Measurements from ENCODE around the gene NOL4L.

- peak in 2 of 3 donors; percentile 22 to 25 for TF ChIP-seq POLR2AphosphoS5 (IDR thresholded peaks at IDR 0.05)
- no peak for TF ChIP-seq CTCF (IDR thresholded peaks at IDR 0.05 in 8 of 11, conservative IDR thresholded peaks at IDR 0.05 in 3 of 11)
- TF ChIP-seq POLR2A (IDR thresholded peaks at IDR 0.05) = no peak
Measured at GRCh38 chr20:32433311-32434021, 151.7 kb downstream of the NOL4L start.
